GM06990 (cell line): ENCODE results near the gene LYPD6.

Source experiments
- DNase-seq: peaks from one replicate; pipeline ENCODE4 v3.0.0-alpha.2; 2011; ENCODE audit not compliant: insufficient read length; ENCODE audit errors: extremely low read depth
- H3K27me3 ChIP-seq: replicated peaks from 2 replicates; pipeline ENCODE4 v1.6.0; 2011; ENCODE audit warnings: low read length; ENCODE audit not compliant: control insufficient read depth, insufficient read depth
- H3K36me3 ChIP-seq: 2 replicates; pipeline ENCODE4 v1.5.1; 2011; ENCODE audit warnings: low read length; ENCODE audit not compliant: control insufficient read depth, insufficient read depth
- H3K4me3 ChIP-seq: replicated peaks from 2 replicates; pipeline ENCODE4 v1.5.1; 2011; ENCODE audit warnings: low read depth, mild to moderate bottlenecking, control low read depth, low read length
- TF ChIP-seq, protein P1 (sequence below): IDR thresholded peaks from 2 replicates; pipeline ENCODE4 v1.5.1; 2011; ENCODE audit warnings: low read length, control low read depth, mild to moderate bottlenecking, inconsistent platforms; ENCODE audit not compliant: insufficient read depth, poor library complexity, severe bottlenecking

LYPD6 gene

DNA sequence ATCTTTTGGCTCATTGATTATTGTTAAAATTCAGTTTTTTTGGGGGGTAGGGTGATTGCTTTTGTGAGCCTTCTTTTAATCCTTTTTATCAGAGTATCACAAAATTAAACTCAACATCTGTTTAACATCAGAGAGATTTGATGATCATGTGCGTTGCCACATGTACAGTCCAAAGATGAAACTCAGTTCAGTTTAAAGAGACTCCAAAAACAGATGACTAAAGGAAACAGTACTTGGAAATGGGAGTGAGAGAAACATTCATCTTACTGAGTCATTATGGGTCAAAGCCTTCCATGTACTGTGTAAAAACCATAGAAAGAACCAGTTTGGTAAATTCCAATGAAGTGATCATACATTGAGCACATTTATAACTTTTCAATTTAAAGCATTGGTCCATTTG, 53.0 kb downstream of the LYPD6 start:
- H3K27me3 ChIP-seq: no peaks in the 10 kb centered on the region; the same call in 1 of the 2 replicates
- H3K4me3 ChIP-seq: no peak overlapping the region
- no peak for DNase-seq
- no peaks in the 10 kb centered on the region for H3K36me3 ChIP-seq
- TF ChIP-seq, protein P1, sequence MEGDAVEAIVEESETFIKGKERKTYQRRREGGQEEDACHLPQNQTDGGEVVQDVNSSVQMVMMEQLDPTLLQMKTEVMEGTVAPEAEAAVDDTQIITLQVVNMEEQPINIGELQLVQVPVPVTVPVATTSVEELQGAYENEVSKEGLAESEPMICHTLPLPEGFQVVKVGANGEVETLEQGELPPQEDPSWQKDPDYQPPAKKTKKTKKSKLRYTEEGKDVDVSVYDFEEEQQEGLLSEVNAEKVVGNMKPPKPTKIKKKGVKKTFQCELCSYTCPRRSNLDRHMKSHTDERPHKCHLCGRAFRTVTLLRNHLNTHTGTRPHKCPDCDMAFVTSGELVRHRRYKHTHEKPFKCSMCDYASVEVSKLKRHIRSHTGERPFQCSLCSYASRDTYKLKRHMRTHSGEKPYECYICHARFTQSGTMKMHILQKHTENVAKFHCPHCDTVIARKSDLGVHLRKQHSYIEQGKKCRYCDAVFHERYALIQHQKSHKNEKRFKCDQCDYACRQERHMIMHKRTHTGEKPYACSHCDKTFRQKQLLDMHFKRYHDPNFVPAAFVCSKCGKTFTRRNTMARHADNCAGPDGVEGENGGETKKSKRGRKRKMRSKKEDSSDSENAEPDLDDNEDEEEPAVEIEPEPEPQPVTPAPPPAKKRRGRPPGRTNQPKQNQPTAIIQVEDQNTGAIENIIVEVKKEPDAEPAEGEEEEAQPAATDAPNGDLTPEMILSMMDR: no peak

- no peaks in the 10 kb centered on the region; the same call in 1 of the 2 replicates for H3K27me3 ChIP-seq
- no peaks in the 10 kb centered on the region for H3K36me3 ChIP-seq
- TF ChIP-seq, protein P1: no peak
- no peak overlapping the region for H3K4me3 ChIP-seq
- no peak for DNase-seq
Measured at GRCh38 chr2:149385350-149385749, 55.0 kb downstream of the LYPD6 start.

DNA sequence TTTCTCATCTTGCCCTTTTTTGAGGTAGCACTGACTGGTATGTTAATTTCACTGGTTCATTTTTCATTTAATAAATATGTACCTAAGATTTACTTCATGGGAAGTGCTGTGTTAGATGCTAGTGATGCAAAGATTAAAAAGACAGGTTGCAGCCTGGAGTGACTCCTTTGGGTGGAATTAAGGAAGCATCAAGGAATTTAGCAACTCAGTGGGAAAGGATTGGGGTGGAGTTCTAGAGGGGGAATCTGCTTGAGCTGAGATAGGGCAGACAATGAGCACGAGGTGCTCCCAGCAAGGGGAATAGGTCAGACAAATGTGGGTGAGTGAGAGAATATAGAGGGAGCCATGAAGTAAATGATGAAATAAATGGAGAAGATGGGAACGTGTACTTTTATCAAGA, 57.0 kb downstream of the LYPD6 start:
- Histone ChIP-seq H3K36me3 (no peaks in the 10 kb centered on the region), H3K27me3 (no peaks in the 10 kb centered on the region), H3K4me3 (no peak overlapping the region)
- no peak for DNase-seq
- TF ChIP-seq, protein P1: no peak

DNA sequence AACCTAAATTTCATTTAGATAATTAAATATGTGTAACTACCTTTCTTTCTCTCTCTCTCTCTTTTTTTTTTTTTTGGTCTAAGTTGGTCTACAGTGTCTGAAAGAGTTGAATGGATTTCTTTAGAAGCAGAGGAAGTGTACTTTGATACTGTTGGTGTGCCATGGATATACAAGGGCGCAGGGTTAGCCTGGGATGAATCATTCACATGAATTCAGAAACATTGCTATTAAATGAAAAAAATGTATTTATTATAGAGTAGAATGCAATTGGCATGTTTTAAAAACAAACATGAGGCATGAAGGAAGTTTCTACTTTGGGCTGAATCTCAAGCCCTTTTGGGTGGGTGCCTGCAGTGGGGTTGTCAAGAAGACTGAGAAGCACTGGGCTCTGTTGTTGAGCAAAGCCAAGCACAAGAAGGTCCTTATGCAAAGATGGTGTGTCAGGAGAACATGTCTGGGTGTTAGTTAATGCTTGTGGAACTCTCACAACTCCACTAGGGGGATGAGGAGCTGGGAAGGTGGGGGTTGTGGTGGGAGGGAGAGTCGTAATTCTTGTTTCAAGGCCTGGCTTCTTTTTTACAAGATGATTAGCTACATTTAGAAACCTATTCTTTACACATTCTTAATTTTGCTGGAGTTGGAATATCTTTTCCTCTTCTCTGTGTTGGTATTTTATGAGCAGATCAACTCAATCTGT, 57.9 kb downstream of the LYPD6 start:
- Histone ChIP-seq H3K27me3 (no peaks in the 10 kb centered on the region), H3K4me3 (no peak overlapping the region), H3K36me3 (no peaks in the 10 kb centered on the region)
- no peak for DNase-seq
- TF ChIP-seq, protein P1: peak; percentile 2

DNA sequence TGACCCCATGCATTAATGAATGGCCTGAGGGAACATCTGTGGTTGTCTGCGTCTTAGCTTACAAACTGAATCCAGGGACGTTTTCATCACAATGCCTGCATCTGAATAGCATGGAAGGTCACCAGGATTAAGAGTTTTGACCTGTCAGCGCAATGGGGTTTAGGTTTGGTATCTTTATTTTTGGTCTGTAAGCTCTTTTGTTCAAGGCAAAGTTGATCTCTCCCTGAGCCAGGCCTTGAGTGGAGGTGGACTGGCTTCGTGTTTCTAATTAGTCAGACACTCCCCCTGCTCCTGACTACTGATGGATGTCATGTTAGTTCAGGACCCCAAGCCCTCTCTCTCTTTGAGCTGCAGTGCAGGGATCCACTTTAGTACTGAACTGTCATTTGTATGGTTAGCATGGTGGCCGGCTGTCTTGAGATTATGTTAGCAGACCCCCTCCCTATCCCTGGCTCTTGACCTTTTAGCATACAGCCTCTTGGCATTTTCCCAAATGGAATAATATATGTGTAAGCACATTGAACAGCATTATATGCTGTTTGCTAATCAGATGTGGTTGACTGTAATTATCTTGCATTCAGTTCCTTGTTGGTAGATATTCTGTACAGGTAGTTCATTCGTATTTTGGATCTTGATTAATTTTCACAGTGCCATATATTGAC, 59.2 kb downstream of the LYPD6 start:
- H3K36me3 ChIP-seq: no peaks in the 10 kb centered on the region
- no peak for DNase-seq
- no peaks in the 10 kb centered on the region for H3K27me3 ChIP-seq
- TF ChIP-seq, protein P1: no peak
- H3K4me3 ChIP-seq: no peak overlapping the region

GRCh38 chr2:149393614-149394013, 63.2 kb downstream of the LYPD6 start:
- Histone ChIP-seq H3K27me3 (no peaks in the 10 kb centered on the region), H3K36me3 (no peaks in the 10 kb centered on the region), H3K4me3 (no peak overlapping the region)
- no peak for DNase-seq
- TF ChIP-seq, protein P1: no peak
